ENCODE data around the gene IGLL1.

DNA sequence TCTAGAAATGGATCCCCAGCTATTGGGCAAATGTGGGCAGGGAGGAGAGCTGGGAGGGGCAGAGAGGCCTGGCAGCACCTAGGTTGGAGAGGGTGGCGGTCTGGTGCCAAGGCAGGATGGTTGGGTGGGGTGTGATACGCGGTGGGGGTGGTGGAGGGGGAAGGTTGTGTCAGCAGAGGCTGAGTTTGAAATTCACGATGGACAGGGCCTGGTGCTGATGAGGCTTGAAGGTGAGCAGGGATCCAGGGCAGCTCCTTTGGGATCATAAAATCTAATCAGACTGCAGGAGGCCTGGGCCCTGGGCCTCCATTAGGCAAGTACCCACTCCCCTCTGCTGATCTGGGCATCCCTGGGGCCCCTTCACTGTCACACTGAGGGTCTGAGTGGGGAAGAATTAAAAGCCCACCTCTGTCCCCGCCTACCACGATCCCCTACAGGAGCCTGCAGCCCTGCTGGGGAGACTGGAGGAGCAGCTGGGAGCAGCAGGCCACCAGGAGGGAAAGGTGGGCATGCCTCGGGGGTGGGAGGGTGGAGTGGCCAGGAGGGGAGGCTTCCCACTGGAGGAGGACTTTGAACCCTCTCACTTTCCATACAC is 24.0 kb downstream of the IGLL1 start:
- TF ChIP-seq CTCF (IDR thresholded peaks at IDR 0.05) (no peak), EZH2 (IDR thresholded peaks at IDR 0.05; ENCODE audit: borderline replicate concordance, insufficient read depth, low read depth, low read length, poor library complexity, severe bottlenecking) (no peak)

All from B cell (primary cell).